ENCODE results near the gene COL18A1. TPM values are rescaled to one million over a fixed set of nuclear protein-coding genes. Genes with fewer than 3 reads are reported as not detected.

Gene COL18A1
- total RNA-seq, 1 donor from 2014 or later, result 52.6 TPM

GRCh38 chr21:45533846-45534635 lies 129.1 kb downstream of the COL18A1 start:
- H3K9me3 ChIP-seq (ENCODE audit: low read depth), result no peaks in the 10 kb centered on the region
- Mint-ChIP-seq H3K36me3 (peaks cover 10% of the 10 kb centered on the region), H3K4me1 (peaks cover 19% of the 10 kb centered on the region), H3K27ac (no peak overlapping the region), H3K9me3 (no peaks in the 10 kb centered on the region), H3K4me3 (no peak overlapping the region), H3K27me3 (ENCODE audit: insufficient read depth, low read depth) (peaks cover 6% of the 10 kb centered on the region)
- DNase-seq (ENCODE audit: low spot score), result no peak
- no peaks in the 10 kb centered on the region for H3K36me3 ChIP-seq
- H3K4me3 ChIP-seq, result no peak overlapping the region
- no peak overlapping the region for H3K9ac ChIP-seq
- H3K79me2 ChIP-seq (ENCODE audit: low read depth), result no peaks in the 10 kb centered on the region
- H3K4me2 ChIP-seq, result no peak overlapping the region
- H3K27me3 ChIP-seq, result no peaks in the 10 kb centered on the region
- H3F3A ChIP-seq (ENCODE audit: low read depth), result no peaks in the 10 kb centered on the region
- no peak overlapping the region for H2AFZ ChIP-seq (replicated peaks)
- no peak overlapping the region for H3K27ac ChIP-seq
- H4K20me1 ChIP-seq (ENCODE audit: low read depth), result peaks cover 25% of the 10 kb centered on the region
- H3K4me1 ChIP-seq, result peaks cover 4% of the 10 kb centered on the region
- TF ChIP-seq CTCF (IDR thresholded peaks at IDR 0.05) (no peak), EZH2phosphoT487 (IDR thresholded peaks at IDR 0.05) (no peak), EZH2 (IDR thresholded peaks at IDR 0.05) (no peak)

GRCh38 chr21:45534636-45535331 lies 129.8 kb downstream of the COL18A1 start:
- no peak overlapping the region for H3K4me3 Mint-ChIP-seq
- peaks cover 10% of the 10 kb centered on the region for H3K36me3 Mint-ChIP-seq
- Histone ChIP-seq H3K4me1 (peaks cover 4% of the 10 kb centered on the region), H3K9me3 (ENCODE audit: low read depth) (no peaks in the 10 kb centered on the region), H3K9ac (no peak overlapping the region), H3K79me2 (ENCODE audit: low read depth) (peaks cover 3% of the 10 kb centered on the region), H3K36me3 (no peaks in the 10 kb centered on the region), H3F3A (ENCODE audit: low read depth) (no peaks in the 10 kb centered on the region), H3K27ac (no peak overlapping the region), H3K4me3 (no peak overlapping the region), H2AFZ (replicated peaks) (no peak overlapping the region), H3K27me3 (no peaks in the 10 kb centered on the region), H3K4me2 (no peak overlapping the region), H4K20me1 (ENCODE audit: low read depth) (peaks cover 28% of the 10 kb centered on the region)
- no peak for TF ChIP-seq CTCF (IDR thresholded peaks at IDR 0.05)
- no peak for TF ChIP-seq EZH2 (IDR thresholded peaks at IDR 0.05)
- TF ChIP-seq EZH2phosphoT487 (IDR thresholded peaks at IDR 0.05), result no peak
- peaks cover 6% of the 10 kb centered on the region for H3K27me3 Mint-ChIP-seq (ENCODE audit: insufficient read depth, low read depth)
- DNase-seq (ENCODE audit: low spot score), result no peak
- H3K27ac Mint-ChIP-seq, result no peak overlapping the region
- H3K4me1 Mint-ChIP-seq, result peaks cover 19% of the 10 kb centered on the region
- H3K9me3 Mint-ChIP-seq, result no peaks in the 10 kb centered on the region

- Histone ChIP-seq H3K27ac (no peak overlapping the region), H3K4me1 (peaks cover 4% of the 10 kb centered on the region), H3K9me3 (ENCODE audit: low read depth) (no peaks in the 10 kb centered on the region), H4K20me1 (ENCODE audit: low read depth) (peaks cover 35% of the 10 kb centered on the region), H3K4me3 (no peak overlapping the region), H3K79me2 (ENCODE audit: low read depth) (peaks cover 10% of the 10 kb centered on the region), H3K36me3 (no peaks in the 10 kb centered on the region), H3F3A (ENCODE audit: low read depth) (no peaks in the 10 kb centered on the region), H3K9ac (no peak overlapping the region), H3K4me2 (no peak overlapping the region), H2AFZ (replicated peaks) (no peak overlapping the region), H3K27me3 (no peaks in the 10 kb centered on the region)
- no peak for DNase-seq (ENCODE audit: low spot score)
- Mint-ChIP-seq H3K36me3 (peaks cover 10% of the 10 kb centered on the region), H3K27ac (no peak overlapping the region), H3K9me3 (no peaks in the 10 kb centered on the region), H3K4me1 (peaks cover 24% of the 10 kb centered on the region), H3K27me3 (ENCODE audit: insufficient read depth, low read depth) (peaks cover 6% of the 10 kb centered on the region), H3K4me3 (no peak overlapping the region)
- TF ChIP-seq CTCF (IDR thresholded peaks at IDR 0.05), result no peak
- TF ChIP-seq EZH2phosphoT487 (IDR thresholded peaks at IDR 0.05), result no peak
- TF ChIP-seq EZH2 (IDR thresholded peaks at IDR 0.05), result no peak
Observed at GRCh38 chr21:45535341-45536081, 130.5 kb downstream of the COL18A1 start.
